GM21576 (cell line): Measurements from ENCODE around the gene RPN2.

Source experiments
- ATAC-seq: cut with Tn5 transposase; IDR thresholded peaks from one replicate; pipeline ENCODE4 v1.9.1; 2021; ENCODE audit warnings: mild to moderate bottlenecking, moderate library complexity; ENCODE audit not compliant: unreplicated experiment

Gene RPN2

GRCh38 chr20:37261714-37262113, 82.6 kb downstream of the RPN2 start, which contains the start of gene GHRH:
Gene GHRH, minus strand, starts transcription at chr20:37261814. Its CDS starts 4,925 bp downstream, at chr20:37256889.
- ATAC-seq: no peak

- no peak for ATAC-seq
Observed at GRCh38 chr20:37262505-37262904, 83.4 kb downstream of the RPN2 start.

GRCh38 chr20:37263686-37264085, 84.6 kb downstream of the RPN2 start:
- ATAC-seq: no peak

DNA sequence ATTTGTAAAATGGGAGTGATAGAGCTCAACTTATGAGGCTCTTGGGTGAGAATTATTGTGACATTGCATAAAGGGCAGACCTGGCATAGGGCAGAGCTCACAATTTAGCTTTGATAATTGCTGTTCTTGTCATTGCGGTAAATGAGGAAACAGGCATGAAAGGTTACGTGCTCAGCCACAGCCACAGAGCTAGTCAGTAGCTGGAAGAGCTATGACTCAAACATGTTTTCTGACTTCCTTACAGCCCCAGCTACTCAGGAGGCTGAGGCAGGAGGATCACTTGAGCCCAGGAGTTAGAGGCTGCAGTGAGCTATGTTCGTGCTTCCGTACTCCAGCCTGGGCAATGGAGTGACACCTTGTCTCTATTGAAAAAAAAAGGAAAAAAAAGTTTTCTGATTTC, 86.0 kb downstream of the RPN2 start:
- no peak for ATAC-seq

GRCh38 chr20:37266940-37267666, 88.0 kb downstream of the RPN2 start:
- ATAC-seq: no peak

DNA sequence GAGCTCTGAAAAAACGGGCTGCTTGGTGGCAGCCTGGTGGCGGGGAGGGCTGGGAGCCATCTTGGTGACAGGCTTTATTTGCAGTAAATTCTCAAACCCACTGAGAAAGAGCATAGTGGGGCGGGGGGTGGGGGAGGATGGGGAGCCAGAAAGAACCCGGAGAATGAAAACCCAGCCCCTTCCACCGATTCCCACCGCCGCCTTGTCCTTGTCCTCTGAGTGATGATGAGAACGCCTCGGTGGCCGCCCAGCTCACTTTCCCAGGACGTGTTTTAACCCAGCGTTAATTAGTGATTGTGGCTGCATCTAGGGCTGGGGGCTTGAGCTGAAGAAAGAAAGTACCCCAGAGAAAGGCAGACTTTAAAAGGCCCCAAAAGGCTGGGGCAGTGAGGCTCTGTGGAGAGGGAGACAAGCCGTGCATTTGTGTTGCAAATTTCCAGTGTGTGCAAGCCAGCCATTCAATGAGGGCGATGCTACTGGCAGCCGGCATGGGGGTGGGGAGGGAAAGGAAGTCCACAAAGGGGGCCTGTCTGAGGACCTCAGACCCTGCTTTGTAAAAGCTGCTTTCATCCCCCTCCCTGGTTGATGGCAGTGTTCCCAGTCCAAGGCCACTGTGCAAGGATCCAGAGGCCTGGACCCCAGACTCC, 88.7 kb downstream of the RPN2 start:
- ATAC-seq: no peak

- no peak for ATAC-seq
Observed at GRCh38 chr20:37270576-37271420, 91.7 kb downstream of the RPN2 start.

DNA sequence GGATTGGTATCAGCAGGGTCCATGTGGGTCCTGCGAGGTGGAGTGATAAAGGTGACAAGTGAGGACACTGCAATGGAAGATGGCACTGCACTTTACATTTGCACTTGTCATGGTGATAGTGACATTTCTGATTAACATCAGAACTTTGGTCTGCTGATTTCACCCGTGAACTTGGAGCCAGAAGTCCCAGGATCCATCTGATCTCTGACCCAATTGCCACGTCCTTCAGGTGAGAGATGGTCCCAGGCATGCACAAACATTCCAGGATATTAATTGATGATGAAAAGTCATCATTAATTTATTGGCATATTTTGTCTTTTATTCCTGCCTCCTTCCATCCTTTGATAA, 92.3 kb downstream of the RPN2 start:
- no peak for ATAC-seq

DNA sequence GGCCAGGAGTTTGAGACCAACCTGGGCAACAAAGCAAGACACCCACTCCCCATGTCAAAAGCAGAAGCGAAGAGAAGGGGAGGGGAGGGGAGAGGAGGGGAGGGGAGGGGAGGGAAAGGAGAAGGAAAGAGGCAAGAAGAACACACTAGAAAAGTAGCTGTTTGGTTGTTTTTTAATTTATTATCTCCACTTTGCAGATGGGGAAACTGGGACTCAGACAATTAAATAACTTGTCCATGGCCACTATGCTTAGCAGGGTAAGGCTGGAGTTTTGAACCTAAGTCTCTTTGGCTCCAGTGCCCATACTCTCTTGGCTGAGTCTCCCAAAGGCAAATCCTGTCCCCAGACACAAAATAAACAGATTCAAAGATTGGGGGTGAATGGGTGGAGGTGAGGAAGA, 94.9 kb downstream of the RPN2 start:
- ATAC-seq: no peak

DNA sequence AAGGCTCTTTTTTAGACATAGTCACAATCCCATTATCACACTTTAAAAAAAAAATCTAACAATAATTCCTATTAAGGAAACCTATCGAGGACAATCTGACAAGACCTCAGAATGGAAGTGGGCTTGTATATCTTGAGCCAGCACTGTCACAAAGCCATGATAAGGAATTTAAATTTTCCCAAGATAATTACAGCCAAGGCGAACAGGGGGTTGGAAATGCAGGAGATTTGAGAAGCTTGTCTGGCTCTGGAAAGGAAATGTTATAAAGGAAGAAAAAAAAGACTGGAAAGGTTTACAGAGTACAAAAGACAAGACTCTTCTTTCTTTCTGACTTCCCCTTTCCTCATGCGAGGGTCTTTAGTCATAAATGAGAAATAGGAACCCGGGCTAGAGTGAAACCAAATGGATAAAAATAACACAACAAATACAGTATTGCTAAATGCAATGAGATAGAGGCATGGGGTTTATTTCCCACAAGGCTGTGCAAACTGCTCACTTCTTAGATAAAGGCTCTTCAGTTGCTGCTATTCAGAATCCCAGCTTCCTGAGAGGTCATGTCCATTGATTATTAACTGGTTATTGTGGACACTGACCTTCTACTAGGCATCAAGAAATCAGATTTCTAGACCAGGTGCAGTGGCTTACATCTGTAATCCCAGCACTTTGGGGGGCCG, 95.9 kb downstream of the RPN2 start:
- no peak for ATAC-seq

DNA sequence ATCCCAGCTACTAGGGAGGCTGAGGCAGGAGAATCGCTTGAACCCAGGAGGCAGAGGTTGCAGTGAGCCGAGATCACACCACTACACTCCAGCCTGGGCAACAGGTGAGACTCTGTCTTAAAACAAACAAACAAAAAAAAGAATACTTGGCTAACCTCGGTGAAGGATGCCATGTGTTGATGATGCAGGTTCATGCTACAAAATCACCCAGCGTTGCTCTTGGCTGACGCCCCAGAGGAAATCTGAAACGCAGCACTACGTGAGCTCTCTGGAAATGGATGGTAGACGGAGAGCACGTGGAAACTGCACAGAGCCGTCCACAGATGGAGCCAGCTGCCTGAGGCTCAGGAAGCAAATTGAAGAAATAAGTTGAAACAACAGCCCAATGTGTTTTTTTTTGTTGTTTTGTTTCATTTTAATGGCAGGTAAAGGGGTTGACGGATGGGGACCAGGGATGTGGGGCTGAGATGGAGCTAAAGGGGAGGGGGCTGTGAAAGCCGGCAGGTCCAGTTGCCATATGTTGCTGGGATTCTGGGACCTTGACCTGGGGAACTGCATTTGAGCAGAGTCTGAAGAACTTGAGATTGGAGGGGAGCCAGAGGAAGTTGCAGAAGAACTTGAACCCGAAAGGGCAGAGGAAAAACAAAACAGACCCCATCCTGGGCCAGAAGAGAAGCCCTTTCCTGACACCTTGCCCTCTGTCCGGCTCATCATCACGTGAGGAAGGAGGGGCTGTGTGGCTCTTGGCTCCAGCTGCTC, 97.5 kb downstream of the RPN2 start:
- ATAC-seq: peak; percentile 68

- ATAC-seq: no peak
Observed at GRCh38 chr20:37277253-37277593, 98.1 kb downstream of the RPN2 start.

DNA sequence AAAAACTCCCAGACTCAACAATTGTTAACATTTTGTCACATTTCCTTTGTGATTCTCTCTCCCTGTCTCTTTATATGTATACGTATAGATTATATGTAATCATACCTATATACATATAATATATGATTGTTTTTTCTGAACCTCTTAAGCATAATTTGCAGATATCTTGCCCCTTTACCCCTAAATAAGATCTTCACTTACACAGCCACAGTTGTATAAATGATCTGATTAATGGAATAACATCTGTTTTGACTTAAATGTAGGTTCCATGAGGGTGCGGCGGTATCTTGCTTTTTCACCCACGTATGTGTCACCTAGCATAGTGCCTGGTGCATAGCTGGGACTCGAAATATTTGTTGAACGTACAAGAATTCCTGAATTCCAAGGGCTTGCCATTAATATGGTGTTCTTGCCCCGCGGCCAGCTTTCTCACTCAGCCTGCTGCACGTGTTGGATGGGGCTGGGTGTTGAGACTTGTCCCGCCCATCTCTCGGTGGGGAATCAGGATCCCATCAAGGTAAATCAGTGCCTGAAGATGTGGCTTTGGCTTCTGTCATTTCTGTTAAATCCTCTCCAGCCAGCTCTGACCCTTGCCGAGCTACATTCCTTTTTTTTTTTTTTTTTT, 99.9 kb downstream of the RPN2 start:
- no peak for ATAC-seq

GRCh38 chr20:37279820-37280219, 100.7 kb downstream of the RPN2 start:
- ATAC-seq: no peak

DNA sequence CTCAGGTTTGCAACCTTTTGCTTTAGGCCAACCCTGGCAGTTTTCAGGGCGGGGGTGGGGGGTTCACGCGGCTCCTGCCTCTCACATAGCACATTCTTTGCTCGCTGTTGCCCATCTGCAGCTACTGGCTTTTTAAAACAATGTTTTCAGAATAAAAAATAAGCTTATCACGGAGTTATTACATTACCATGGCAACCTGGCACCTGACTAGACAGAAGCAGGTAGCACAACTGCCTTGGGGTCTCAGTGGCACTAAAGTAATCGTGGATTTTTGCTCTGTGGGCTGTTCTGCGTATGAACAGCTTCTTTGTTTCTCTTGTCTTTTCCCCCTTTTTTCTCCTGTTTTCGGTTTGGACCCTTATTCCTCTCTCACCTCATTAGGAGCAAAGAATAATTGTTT, 101.3 kb downstream of the RPN2 start:
- no peak for ATAC-seq

DNA sequence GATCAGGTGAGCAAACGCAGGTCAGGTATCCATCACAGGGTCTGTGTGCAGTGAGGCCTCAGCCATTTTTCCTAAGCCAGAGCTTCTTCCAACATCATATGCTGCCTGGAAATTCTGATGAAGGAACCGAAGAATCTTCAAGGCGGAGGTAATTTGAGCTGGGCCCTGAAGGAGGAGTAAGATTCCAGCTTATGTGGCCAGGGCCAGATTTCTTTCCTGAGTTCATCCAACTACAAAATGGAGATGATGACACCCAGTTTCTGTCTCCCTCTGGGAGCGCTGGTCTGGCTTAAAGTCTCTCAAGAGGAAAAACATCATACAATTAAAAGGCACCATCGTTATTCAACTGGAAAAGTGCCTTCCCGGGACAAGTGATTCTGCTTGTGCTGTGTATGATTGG, 103.4 kb downstream of the RPN2 start:
- no peak for ATAC-seq

- no peak for ATAC-seq
Observed at GRCh38 chr20:37283530-37284195, 104.5 kb downstream of the RPN2 start.

- no peak for ATAC-seq
Observed at GRCh38 chr20:37284691-37285161, 105.6 kb downstream of the RPN2 start.

DNA sequence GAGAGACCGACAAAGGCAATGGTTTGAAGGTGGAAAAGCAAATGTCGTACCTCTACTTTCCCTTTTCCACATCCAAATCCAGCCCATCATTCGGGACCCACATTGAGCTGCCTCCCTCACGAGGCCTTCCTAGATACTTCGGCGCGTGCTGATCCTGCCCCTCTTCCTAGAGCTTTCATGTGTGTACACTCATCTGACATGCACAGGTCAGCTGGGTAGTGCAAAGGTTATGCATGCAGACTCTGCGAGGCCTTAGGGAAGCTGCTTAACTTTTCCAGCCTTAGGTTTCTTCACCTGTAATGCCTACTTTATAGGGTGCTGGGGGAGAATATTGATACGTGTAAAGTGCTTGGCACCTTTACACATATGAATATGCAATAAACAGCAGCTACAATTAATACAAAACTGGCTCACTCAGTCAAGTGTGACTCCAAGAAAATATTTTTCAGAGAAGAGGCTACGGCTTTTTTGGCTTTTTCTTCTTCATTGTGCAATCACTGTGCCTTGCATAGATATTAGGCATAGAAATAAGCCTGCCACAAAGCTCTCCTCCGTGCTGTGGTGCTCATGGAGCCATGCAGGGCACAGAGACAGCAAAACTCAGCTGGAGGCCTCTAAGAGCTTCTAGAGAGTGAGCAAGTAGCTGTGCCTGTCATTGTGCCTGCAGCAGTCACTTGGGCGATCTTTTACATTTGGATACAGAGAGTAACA, 106.7 kb downstream of the RPN2 start:
- ATAC-seq: no peak
